Measurements from ENCODE around the gene DIP2A. TPM values are rescaled to one million over a fixed set of nuclear protein-coding genes. Genes with fewer than 3 reads are reported as not detected.

The DIP2A gene, protein sequence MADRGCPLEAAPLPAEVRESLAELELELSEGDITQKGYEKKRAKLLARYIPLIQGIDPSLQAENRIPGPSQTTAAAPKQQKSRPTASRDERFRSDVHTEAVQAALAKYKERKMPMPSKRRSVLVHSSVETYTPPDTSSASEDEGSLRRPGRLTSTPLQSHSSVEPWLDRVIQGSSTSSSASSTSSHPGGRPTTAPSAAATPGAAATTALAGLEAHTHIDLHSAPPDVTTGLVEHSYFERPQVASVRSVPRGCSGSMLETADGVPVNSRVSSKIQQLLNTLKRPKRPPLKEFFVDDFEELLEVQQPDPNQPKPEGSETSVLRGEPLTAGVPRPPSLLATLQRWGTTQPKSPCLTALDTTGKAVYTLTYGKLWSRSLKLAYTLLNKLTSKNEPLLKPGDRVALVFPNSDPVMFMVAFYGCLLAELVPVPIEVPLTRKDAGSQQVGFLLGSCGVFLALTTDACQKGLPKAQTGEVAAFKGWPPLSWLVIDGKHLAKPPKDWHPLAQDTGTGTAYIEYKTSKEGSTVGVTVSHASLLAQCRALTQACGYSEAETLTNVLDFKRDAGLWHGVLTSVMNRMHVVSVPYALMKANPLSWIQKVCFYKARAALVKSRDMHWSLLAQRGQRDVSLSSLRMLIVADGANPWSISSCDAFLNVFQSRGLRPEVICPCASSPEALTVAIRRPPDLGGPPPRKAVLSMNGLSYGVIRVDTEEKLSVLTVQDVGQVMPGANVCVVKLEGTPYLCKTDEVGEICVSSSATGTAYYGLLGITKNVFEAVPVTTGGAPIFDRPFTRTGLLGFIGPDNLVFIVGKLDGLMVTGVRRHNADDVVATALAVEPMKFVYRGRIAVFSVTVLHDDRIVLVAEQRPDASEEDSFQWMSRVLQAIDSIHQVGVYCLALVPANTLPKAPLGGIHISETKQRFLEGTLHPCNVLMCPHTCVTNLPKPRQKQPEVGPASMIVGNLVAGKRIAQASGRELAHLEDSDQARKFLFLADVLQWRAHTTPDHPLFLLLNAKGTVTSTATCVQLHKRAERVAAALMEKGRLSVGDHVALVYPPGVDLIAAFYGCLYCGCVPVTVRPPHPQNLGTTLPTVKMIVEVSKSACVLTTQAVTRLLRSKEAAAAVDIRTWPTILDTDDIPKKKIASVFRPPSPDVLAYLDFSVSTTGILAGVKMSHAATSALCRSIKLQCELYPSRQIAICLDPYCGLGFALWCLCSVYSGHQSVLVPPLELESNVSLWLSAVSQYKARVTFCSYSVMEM (N-terminal part only)
- total RNA-seq, result 18.8 and 28.7 TPM in 2 replicates

DNA sequence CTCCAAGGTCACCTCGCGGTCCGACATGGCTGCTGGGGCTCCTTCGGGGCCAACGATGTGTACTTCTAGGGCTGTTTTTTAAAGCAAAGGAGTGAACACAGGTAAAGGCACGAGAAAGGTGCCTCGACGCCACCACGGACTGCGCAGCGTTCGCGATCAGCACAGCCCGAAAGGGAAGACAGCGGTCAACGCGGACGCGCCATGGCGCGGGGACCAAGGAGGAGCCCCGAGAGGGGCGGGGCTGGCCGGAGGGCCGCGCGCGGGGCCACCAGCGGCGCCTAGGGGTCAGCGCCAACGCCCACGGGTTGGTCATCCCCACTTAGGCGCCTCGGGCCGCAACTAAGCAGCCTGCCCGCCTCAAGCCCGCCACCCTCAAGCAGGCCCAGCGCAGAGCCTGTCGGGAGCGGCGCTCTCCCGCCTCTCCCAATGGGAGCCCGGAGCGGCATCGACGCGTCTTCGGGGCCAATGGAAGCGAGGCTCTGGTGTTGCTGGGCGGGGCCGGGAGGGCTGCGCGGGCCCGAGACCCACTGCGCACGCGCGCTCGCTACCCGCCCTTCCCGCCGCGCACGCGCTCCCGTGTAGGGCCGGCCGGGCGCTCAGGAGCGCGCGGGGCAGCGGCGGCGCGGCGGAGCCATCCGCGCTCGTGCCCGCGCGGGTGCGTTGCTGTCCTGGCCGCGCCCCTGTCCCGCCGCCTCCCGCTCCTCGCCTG lies at the start of gene DIP2A:
TSS of gene DIP2A (plus strand) at position 577 of the 709 bp plus-strand sequence. CDS start 241 bp downstream, outside the sequence.

DNA sequence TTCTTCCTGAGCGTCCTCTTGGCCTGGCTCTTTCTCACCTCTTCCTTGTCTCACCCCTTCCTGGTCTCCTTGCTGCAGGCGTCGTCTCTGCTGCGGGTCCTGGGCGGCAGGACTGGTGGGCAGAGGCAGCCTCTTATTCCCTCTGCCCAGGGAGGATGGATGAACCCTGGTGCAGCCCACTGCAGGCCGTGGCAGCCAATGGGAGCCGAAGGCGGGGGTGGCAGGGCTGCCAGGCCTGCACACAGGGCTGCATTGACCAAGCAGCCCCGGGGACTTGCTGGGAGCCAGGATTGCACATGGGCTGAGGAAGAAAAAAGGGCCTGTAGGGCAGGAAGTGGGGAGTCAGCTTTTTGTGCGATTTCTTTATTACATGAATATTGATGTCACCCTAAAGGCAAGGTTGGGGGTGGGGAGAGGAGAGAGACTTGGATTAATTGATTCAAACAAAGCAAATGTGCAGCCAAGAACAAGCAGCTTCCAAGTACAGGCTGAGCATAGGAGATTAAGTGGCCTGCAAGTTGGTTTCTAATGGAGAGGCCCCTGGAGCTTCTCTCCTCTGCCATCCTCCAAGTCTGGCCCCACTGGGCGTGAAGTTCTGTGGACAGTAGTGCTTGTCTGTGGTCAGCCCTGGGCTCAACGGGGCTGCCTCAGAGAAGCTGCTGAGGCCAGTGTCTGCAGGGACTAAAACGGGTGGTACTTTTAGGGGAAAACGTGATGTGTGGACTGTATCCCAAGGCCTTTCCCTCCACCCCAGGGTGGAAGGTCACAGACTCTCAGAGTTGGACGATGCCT lies 146.5 kb downstream of the DIP2A start, which contains the start of gene S100B:
TSS of gene S100B (minus strand) at position 108 of the 792 bp plus-strand sequence. CDS start 2,667 bp downstream, outside the sequence.

Other genes starting within 250 kb of the DIP2A start
- 41.3 and 73.6 TPM in 2 replicates for gene LSS, start 230.1 kb upstream of the DIP2A start, total RNA-seq
- 71.4 and 90.6 TPM in 2 replicates for gene MCM3AP, start 173.3 kb upstream of the DIP2A start, total RNA-seq
- gene YBEY, start 172.5 kb upstream of the DIP2A start, total RNA-seq, result 5.2 and 6.5 TPM in 2 replicates
- gene C21orf58, start 135.0 kb upstream of the DIP2A start, total RNA-seq, result 5.5 and 6.4 TPM in 2 replicates
- gene PCNT, start 134.7 kb upstream of the DIP2A start, total RNA-seq, result 11.7 and 21.0 TPM in 2 replicates
- gene S100B, start 146.2 kb downstream of the DIP2A start, total RNA-seq, result not detected in 2 replicates
- 126 and 148 TPM in 2 replicates for gene PRMT2, start 176.8 kb downstream of the DIP2A start, total RNA-seq

All from epithelial cell of umbilical artery (primary cell).